GM10248 (cell line): ENCODE results near the gene MYH10.

Source experiments
- CTCF ChIA-PET: fragments of 300-600 bp; sonication (Branson Sonifier 250); formaldehyde crosslinking; extraction: SDS; loops from one replicate; lab custom pipeline; 2021; ENCODE audit warnings: antibody characterized with exemption; lab: Yijun Ruan, JAX
- POLR2A ChIA-PET: fragments of 350-650 bp; sonication (Branson Sonifier 250); formaldehyde crosslinking; extraction: SDS; loops from one replicate; lab custom pipeline; 2020; ENCODE audit warnings: antibody characterized with exemption; lab: Yijun Ruan, JAX
- DNase-seq: peaks from one replicate; pipeline ENCODE4 v3.0.0; 2012; ENCODE audit errors: extremely low spot score
- TF ChIP-seq, protein P1 (sequence below): IDR thresholded peaks from 2 replicates; pipeline ENCODE4 v1.5.1; 2012; ENCODE audit warnings: mild to moderate bottlenecking, low read depth; ENCODE audit errors: extremely low read depth, missing control alignments, control extremely low read depth

MYH10 gene

DNA sequence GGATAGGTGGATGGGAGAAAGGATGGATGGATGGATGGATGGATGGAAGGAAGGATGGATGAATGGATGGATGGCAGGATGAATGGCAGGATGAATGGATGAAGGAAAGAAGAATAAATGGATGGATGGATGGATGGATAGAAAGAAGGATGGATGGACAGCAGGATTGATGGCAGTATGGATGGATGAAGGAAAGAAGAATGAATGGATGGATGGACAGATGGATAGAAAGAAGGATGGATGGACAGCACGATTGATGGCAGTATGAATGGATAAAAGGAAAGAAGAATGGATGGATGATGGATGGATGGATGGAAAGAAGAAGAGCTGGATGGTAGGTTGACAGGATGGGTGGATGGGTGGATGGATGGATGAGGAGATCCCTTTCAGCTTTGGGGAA lies 9.2 kb upstream of the MYH10 start:
- DNase-seq = no peak
- CTCF ChIA-PET = interaction anchor here (1.1 kb wide), 1 partner anchor 230 kb away, joined by 3 read pairs; no protein-coding TSS in a partner anchor

DNA sequence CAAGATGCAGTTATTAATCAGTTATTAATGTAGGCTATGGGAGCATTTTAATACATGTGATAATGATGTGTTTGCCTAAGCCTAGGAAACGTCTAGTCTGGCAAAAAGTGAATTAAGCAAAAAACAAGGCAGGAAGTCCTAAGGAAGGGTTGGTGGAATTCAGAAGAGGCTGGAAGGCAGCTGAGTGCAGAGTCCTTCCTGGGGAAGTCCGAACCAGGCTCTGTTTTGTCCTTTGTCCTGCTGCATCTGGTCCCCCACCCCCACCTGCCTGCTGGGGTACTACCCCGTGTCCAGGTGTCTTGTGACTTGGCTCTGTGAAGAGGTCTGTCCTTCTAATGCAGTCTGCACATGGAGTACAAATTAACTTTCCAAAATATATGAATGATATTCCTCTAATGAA lies 1.5 kb upstream of the MYH10 start:
- TF ChIP-seq, protein P1, sequence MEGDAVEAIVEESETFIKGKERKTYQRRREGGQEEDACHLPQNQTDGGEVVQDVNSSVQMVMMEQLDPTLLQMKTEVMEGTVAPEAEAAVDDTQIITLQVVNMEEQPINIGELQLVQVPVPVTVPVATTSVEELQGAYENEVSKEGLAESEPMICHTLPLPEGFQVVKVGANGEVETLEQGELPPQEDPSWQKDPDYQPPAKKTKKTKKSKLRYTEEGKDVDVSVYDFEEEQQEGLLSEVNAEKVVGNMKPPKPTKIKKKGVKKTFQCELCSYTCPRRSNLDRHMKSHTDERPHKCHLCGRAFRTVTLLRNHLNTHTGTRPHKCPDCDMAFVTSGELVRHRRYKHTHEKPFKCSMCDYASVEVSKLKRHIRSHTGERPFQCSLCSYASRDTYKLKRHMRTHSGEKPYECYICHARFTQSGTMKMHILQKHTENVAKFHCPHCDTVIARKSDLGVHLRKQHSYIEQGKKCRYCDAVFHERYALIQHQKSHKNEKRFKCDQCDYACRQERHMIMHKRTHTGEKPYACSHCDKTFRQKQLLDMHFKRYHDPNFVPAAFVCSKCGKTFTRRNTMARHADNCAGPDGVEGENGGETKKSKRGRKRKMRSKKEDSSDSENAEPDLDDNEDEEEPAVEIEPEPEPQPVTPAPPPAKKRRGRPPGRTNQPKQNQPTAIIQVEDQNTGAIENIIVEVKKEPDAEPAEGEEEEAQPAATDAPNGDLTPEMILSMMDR = no peak
- ChIA-PET CTCF (interaction anchor here (2.2 kb wide), 1 partner anchor 51 kb away, joined by 7 read pairs; no protein-coding TSS in a partner anchor), POLR2A (no interaction called here)
- no peak for DNase-seq

More for the DNA sequence above, 9.2 kb upstream of the MYH10 start:
- POLR2A ChIA-PET = no interaction called here
- TF ChIP-seq, protein P1 = no peak

- CTCF ChIA-PET = interaction anchor here (1.9 to 2.2 kb wide), 2 partner anchors 50 to 154 kb away, joined by 7 to 8 read pairs; no protein-coding TSS in a partner anchor
- DNase-seq = no peak
- TF ChIP-seq, protein P1 = no peak
- POLR2A ChIA-PET = interaction anchor here (1.3 kb wide), 1 partner anchor 248 kb away, joined by 5 read pairs; no protein-coding TSS in a partner anchor
Observed at GRCh38 chr17:8631554-8631877, 991 bp upstream of the MYH10 start.

- ChIA-PET POLR2A (interaction anchor here (0.6 to 1.3 kb wide), 4 partner anchors 9 to 247 kb away, joined by 3 to 5 read pairs (median 4); no protein-coding TSS in a partner anchor), CTCF (interaction anchor here (1.1 to 2.2 kb wide), 8 partner anchors 8 to 221 kb away, joined by 3 to 8 read pairs (median 4); no protein-coding TSS in a partner anchor)
- TF ChIP-seq, protein P1 = peak; percentile 32
- DNase-seq = peak; percentile 99
Observed at GRCh38 chr17:8630802-8631553, 453 bp upstream of the MYH10 start.

- TF ChIP-seq, protein P1 = no peak
- ChIA-PET CTCF (interaction anchor here (1.1 to 2.2 kb wide), 8 partner anchors 8 to 220 kb away, joined by 3 to 8 read pairs (median 4); no protein-coding TSS in a partner anchor), POLR2A (interaction anchor here (1.3 kb wide), 1 partner anchor 8 kb away, joined by 4 read pairs; no protein-coding TSS in a partner anchor)
- DNase-seq = peak; percentile 28
Observed at GRCh38 chr17:8629371-8630226, 926 bp downstream of the MYH10 start.

GRCh38 chr17:8628609-8629169 lies 1.8 kb downstream of the MYH10 start:
- POLR2A ChIA-PET = no interaction called here

More at GRCh38 chr17:8628609-8629169, 1.8 kb downstream of the MYH10 start:
- CTCF ChIA-PET = no interaction called here
- no peak for DNase-seq
- TF ChIP-seq, protein P1 = no peak
